T-helper 1 cell (primary cell): ENCODE data around the gene RBM47.
"Not testable (repeated sequence)": the region's sequence is repeated elsewhere in the genome, so short reads cannot be mapped to it uniquely, and the experiment has no call there.

Source experiments
- DNase-seq, 5 donors: peaks; one replicate each; pipeline ENCODE4 v3.0.0-alpha.2; 2012 to 2020

Gene RBM47

DNA sequence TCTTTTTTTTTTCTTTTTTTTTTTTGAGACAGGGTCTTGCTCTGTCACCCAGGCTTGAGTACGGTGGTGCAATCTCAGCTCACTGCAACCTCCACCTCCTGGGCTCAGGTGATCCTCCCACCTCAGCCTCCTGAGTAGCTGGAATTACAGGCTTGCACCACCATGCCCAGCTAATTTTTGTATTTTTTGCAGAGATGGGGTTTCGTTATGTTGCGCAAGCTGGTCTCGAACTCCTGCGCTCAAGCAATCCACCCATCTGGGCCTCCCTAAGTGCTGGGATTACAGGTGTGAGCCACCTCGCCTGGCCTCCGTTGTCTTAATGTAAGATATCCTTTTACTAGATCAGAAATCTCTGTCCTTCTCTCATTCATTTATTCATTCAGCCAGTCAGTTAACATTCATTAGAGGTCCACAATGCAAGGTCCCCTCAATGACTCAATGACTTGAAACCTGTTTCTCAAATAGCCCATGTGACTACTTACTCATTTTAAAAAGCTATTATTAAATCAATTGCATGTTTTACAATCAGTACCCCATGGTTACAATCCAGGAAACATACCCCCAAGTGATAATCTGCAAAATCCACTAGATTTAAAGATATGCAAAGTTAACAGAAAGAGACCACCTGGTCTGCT, 68.0 kb downstream of the RBM47 start:
- not testable (repeated sequence) for DNase-seq

DNA sequence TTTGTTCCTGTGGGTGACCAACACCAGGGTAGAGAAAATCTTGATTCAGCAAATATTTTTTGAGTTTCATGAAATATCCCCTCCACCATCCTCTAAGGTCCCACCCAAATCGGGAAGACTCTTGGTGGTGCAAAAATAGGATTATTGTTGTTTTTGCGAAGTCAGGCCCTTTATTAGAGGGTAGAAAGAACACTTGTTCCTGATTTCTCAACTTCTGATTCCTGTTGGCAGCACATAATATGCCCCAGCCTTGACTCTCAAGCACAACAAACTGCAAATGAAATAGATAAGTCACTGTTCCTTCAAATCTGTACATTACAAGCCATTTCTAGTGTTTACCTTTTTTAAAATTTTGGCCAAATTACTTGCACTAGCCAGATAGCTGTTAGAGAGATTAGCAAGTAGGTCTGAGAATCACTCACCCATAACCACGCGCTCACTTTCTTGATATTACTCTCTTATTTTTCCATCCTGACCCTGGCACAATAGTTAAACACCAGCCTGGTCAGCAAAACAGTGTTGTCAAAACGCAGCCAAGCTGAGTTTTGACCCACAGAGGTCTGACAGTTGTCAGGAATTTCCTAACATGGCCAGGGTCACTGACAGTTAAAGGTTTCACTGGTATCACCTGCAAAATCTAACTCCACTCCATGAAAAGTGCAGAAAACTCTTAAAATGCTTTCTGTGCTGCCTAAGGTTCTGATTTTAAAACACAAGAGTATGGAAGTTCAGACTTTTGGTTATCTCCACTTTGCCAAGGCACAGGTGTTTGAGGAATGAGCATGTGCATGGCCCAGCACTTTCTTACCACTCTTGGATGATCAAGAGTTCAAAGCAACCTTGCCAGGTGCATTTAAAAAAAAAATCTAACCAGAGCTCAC, 69.8 kb downstream of the RBM47 start:
- DNase-seq = peak in 1 of 5 donors; percentile 13

DNA sequence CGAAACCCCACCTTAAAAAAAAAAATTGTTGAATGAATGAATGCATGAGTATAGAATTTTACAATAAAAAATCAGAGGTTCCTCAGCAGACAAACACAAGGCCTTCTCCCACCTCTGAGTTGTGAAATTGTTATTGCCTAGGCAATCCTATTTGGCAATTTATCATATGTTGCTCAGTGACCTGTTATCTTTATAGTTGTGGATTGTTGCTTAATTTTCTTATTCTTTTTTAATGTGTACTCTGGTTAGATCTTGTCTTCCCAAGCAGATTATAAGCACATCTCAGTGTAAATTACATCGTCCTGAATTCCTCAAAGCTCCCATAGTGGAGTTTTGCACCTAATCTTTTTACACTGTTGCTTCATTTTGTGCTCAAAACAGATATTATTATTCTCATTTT, 71.9 kb downstream of the RBM47 start:
- DNase-seq = no peak

DNA sequence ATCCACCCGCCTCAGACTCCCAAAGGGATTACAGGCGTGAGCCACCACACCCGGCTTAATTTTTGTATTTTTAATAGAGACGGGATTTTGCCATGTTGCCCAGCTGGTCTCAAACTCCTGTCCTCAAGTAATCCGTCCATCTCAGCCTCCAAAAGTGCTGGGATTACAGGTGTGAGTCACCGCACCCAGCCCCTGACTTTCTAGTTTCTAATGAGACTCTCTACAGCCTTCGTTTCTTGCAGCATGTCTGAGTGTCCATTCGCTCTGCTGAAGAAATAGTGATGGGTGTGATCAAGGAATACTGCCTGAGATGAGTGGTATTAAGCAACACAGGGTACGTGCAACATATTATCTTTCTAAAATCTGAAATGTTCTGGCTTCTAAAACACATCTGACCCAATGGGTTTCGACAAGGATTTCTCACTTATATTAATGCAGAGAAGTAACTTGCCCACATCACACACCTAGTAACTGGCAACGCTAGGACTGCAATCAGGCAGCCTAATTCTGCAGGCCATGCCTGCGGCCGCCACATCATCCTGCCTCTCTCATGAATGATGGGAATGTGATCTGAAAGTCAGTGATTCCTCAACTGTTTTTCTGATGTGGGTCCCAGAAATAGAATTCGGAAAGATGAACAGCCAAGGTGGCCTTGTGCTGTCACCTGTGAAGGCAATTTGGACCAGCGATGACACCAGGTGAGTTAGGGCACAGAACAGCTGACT, 74.3 kb downstream of the RBM47 start:
- DNase-seq = no peak

DNA sequence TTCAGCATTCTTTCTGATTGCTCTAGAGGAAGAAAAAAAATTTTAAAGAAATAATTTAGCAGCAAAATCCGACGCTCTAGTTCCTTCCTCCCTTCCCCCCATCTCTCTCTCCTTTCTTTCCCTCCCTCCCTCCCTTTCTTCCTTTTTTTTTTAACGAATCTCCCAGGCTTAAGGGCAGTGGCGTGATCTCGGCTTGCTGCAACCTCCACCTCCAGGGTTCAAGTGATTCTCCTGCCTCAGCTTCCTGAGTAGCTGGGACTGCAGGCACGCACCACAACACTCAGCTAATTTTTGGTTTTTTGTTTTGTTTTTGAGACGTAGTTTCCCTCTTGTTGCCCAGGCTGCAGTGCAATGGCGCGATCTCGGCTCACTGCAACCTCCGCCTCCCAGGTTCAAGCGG, 75.0 kb downstream of the RBM47 start:
- not testable (repeated sequence) for DNase-seq

DNA sequence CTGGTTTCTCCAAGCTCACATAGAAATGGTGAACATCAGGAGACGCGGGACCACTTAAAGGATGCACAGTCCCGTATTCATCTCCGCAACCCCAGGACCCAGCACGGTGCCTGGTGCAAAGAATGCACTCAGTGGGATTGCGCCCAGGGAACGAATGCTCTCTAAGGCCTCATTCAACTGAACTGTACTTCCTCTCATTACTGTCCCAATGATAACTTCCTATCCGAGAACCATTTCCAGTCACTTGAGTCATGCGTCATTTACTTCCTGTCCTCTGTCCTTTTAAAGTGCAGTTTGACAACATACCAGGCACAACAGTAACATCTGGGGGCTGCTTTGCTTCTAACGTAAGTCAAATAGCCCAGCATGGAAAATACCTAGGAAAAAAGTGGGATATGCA, 75.7 kb downstream of the RBM47 start:
- peak in 1 of 5 donors; percentile 52 for DNase-seq

DNA sequence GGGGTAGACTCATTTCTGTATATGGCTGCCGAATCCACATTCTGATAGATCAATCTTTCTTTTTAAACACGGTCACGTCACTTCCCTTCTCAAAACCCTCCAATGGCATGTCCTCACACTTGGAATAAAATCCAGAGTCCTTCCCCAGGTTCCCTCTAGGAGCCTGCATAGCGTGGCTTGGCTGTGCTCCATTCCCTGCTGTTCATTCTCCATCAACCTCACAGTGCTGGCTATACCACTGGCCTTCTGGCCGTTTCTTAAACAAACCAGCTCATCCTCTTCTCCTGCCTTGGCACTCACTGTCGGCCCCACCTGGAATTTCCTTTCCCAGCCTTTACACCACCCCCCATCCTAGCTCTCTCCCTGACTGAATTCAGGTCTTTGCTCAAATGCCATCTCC, 77.1 kb downstream of the RBM47 start:
- no peak for DNase-seq

DNA sequence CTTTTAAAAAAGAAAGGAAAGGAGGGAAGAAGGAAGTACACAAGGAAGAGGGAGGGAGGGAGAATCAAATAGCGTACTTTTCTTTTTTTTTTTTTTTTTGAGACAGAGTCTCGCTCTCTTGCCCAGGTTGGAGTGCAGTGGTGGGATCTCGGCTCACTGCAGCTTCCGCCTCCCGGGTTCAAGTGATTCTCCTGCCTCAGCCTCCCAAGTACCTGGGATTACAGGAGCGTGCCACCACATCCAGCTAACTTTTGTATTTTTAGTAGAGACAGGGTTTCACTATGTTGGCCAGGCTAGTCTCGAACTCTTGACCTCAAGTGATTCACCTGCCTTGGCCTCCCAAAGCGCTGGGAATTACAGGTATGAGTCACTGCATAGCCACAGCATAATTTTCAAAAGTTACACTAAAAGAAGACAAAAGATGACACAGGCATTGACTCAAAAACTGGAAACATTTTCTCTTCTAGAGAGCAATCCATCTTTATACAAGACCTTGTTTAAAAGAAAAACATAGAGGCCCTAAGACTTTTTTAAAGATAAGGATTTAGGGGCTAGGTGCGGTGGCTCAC, 78.0 kb downstream of the RBM47 start:
- peak in 1 of 5 donors; percentile 41 for DNase-seq

DNA sequence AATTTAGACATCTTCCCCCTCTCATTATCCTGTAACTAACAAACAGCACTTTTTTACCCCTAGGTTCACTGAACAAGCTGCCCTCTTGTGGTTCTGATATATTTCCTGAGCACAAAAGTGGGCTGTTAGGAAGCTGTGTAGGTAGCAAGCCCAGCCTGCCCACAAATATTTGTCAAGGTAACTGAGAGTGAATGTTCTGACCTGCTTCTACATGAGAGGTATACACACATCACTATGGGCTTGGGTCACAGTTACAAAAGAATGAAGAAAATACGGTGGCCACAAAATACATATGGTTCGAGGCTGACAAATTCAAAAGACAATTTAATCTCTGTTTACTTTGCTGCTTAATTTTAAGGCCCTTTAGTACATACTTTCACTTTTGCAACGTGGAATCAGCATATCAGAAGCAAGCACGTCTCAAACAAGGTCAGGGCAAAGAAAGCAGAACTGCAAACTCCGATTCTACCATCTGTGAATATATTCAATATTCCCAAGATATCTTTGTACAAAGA, 78.7 kb downstream of the RBM47 start:
- peak in 1 of 5 donors; percentile 62 for DNase-seq

DNA sequence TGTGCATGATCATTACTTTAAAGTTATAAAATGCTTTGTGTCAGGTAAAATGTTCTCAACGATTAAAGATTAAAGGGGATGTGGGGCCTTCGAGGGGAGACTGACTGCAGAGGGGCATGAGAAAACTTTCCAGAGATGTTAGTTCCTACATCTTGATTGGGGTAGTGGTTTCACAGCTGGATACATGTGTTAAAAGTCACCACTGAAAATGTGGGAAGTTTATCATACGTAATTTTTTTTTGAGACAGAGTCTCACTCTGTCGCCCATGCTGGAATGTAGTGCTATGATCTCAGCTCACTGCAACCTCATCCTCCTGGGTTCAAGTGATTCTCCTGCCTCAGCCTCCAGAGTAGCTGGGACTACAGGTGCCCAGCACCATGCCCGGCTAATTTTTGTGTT, 79.5 kb downstream of the RBM47 start:
- no peak for DNase-seq

DNA sequence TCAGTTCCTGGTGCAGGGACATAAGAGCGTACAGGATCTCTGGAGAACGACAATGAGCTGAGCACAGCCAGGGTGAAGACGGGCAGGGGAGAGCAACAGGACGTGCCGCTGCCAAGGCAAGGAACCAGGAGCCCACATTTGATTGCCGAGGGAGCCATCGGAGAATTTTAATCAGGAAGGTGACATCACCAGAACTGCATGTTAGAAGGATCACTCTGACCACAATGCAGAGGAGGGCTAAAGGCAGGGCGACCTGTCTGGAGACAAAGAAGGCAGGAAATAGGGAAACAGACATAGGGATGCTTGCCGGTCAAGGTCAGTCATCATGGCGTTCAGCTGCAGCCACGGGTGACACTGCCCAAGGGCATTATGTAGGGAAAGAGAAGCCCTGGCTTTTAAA, 81.4 kb downstream of the RBM47 start:
- no peak for DNase-seq

DNA sequence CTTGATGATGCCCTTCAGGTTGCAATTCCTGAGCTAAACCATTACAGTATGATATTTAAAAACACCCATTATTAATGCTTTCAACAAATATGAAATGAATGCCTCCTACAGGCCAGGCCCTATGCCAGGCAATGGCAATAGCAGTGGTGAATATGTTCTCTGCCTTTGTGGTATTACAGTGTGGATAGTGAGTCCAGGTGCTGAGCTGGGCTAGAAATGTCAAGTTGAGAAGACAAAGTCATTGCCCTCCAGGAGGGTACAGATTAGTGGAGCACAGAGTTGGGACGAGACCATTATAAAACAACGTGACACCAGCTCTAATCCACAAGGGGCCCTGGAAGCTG, 81.9 kb downstream of the RBM47 start:
- DNase-seq = no peak

DNA sequence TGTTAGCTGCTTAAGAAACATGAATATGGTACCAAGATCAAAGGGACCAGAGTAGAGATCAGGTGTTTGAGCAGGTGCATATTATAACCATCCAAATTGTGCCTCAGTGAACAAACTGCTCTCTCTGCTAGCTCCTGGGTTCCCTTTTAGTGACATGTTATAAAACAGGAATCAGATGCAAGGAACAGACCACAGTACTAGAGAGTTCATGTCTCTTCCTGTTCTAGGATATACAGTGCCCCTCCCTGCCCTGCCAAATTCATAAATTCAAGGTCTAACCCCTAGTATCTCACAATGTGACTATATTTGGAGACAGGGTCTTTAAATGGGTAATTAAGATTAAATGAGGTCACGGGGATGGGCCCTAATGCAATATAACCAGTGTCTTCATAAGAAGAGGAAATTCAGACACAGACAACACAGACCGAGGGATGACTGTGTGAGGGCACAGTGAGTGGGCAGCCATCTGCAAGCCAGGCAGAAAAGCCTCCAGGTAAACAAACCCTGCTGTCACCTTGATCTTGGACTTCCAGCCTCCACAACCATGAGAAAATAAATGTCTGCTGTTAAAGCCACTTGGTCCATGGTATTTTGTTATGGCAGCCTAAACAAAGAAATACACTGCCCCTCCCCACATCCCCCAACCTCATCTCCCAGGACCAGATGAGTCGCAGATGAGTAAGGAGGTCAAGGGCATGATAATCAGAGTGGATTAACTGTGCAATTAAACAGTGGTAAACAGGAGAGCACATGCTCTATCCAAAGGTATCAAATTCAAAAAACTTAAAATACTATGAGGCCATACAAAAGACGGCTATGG, 82.5 kb downstream of the RBM47 start:
- DNase-seq = no peak

DNA sequence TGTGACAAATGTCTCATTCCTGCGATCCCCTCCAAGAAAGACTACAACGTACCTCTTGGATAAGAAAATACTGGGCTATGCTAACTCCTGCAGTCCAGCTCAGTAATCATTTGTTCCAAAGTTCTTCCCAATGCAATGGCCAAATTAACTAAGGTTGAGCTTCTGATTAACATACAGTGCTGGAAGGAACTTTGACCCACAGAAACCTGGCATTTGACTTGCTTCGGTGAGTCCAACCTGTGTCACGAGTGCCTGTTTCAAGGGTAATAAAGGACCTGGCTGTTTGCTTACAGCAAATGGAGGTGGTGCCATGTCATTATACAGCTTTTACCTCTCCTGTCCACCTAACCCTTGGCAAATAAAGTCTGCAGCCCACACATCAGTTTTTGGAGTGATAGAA, 83.2 kb downstream of the RBM47 start:
- DNase-seq = no peak

DNA sequence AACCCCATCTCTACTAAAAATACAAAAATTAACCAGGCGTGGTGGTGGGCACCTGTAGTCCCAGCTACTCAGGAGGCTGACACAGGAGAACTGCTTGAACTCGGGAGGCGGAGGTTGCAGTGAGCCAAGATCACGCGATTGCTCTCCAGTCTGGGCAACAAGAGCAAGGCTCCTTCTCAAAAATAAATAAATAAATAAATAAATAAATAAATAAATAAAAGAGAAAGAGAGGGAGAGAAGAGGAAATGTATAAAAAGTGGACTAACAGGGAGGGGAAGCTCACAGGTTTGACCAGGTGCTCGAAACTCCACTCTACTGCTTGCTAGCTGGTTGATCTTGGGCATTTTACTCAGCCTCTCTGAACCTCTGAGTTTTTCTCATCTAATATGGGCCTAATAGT, 84.2 kb downstream of the RBM47 start:
- not testable (repeated sequence) for DNase-seq

DNA sequence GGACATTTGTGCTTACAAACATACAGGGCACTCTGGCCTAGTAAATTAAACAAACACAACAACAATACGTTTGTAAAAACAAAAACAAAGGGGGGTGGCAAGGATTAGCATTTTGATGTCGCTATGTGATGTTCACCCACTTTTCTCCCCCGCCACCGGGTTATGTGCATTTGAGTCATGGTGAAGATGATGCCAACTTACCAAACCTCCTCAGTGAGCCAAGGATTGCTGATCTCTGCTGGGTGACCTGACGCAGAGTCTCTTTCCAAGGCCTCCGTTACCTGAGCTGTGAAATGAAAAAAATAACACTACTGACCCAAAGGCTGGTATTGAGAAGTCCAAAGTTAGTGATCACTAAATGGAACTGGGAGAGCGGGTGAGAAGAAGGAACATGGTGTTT, 85.4 kb downstream of the RBM47 start:
- DNase-seq = no peak

DNA sequence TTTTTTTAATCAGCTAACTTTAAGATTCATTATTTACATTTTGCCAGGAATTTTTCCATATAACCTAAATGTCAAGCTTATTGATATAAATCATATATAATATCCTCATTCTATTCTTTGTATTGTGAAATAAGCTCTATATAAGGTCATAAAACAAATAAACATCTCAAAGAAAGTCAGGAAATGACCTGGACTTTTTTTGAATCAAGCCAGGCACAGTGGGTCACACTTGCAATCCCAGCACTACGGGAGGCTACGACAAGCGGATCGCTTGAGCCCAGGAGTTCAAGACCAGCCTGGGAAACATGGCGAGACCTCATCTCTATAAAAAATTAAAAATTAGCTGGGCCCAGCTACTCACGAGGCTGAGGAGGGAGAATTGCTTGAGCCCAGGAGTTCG, 88.9 kb downstream of the RBM47 start:
- no peak for DNase-seq

DNA sequence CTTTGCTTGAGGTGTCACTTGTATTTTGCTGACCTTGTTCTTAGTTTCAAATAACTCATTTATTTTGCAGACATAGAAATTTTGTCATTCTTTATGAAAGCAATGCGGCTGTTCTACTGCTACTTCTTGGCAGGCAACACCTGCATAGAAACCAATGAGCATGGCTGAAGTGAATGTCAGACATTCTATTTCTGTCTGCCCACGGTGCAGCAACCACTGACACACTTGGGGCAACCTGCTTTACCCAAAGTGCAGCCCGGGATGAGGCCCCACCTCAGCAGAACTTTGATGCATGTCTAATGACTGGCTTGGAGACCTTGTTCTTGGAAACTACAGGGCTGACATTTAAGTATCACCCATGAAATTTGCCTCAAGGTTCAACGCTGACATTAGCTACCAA, 93.6 kb downstream of the RBM47 start:
- DNase-seq = no peak

DNA sequence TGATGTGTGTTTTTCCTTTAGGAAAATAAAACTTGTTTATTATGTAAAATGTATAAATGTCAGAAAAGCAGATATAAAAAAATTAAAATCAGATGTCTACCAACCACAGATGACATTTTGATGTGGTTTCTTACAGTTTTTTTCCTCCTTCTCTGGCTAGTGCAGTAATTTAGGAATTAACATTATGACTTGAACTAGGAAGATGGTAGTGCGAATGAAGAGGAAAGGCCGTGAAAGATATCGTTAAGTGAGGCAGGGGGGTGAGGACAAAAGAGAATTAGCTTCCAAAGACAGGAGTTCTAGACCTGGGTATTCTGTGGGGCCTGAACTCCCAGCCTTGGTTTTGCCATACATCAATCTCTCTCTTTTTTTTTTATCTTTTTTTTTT, 98.0 kb downstream of the RBM47 start:
- DNase-seq = no peak

DNA sequence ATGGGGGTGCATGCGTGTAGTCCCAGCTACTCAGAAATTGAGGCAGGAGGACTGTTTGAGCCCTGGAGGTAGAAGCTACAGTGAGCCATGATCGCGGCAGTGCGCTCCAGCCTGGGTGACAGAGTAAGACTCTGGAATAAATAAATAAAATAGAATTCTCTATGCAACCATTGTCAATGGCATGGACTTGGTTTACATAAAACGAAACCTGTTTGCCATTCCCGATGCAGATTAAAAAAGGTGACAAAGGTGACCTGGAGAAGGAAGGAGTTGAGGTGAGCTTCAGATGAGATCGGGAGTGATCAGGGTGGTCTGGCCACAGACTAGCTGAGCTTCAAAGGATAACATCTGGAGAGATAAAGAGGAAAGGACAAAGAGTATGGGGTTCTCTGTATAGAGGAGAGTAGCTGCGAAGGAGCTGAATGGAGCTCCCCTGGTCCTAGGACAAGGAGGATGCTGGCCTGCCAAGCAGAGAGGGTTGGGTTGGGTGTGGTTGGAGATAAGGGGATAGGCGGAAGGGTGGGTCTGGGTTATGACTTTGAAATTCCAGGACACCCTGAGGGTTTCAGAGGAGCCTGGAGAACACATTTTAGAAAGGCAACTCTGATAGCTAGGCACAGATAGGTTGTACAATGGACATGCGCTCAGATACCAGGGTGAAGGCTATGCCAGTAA, 98.6 kb downstream of the RBM47 start:
- DNase-seq = no peak

DNA sequence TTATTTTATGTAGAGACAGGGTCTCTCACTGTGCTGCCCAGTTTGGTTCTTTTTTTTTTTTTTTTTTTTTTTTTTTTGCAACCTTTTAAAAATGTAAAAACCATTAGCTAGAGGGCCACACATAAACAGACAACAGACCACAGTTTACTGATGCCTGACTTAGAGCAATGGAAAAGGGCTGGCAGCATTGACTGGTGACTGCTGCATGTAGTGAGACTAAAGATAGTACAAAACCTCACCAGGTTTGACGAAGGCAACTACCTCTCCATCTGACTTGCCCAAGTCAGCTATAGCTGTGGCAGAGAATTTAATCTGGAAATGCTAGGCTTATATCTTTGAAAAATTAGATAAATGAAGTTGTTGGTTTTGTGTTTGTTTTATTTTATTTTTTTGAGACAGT, 102.9 kb downstream of the RBM47 start:
- no peak for DNase-seq
